Body of pancreas (tissue), 4 donors: ENCODE results near the gene CDV3.

Experiments used
- POLR2A ChIP-seq, 3 donors: fragments of 450-650 bp; IDR thresholded peaks; one replicate each; pipeline ENCODE4 v1.6.1; 2016; ENCODE audit warnings: antibody characterized with exemption in 3 of 3, mild to moderate bottlenecking in 2 of 3
- TF ChIP-seq, protein P1 (sequence below), 7 experiments: fragments of 450-650 bp in 4 of 7; fragments of 200-600 bp in 3 of 7; sonication (generic) in 3 of 7; IDR thresholded peaks; one replicate each; pipeline ENCODE4 v1.5.1; 2016 to 2019; ENCODE audit warnings: antibody characterized with exemption in 7 of 7

DNA sequence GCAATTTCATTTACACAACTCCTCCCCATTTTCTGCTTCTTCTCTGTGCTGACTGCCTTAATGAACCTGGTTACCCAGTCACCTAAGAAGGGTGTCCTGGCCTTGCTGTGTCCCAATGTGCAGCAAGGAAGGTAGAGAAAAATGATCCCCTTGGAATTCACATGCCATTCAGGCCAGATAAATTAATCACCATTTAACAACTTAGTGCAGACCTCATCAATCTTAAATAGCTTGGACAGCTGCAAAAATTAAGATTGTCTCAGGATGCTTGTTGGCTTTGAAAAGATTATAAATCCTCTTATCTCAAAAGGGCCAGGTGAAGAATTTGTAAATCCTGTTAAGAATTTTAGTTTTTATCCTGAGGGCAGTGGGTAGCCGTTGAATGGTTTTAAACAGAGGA lies 9.7 kb upstream of the CDV3 start:
- TF ChIP-seq, protein P1, sequence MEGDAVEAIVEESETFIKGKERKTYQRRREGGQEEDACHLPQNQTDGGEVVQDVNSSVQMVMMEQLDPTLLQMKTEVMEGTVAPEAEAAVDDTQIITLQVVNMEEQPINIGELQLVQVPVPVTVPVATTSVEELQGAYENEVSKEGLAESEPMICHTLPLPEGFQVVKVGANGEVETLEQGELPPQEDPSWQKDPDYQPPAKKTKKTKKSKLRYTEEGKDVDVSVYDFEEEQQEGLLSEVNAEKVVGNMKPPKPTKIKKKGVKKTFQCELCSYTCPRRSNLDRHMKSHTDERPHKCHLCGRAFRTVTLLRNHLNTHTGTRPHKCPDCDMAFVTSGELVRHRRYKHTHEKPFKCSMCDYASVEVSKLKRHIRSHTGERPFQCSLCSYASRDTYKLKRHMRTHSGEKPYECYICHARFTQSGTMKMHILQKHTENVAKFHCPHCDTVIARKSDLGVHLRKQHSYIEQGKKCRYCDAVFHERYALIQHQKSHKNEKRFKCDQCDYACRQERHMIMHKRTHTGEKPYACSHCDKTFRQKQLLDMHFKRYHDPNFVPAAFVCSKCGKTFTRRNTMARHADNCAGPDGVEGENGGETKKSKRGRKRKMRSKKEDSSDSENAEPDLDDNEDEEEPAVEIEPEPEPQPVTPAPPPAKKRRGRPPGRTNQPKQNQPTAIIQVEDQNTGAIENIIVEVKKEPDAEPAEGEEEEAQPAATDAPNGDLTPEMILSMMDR (IDR thresholded peaks at IDR 0.05), result no peak
- TF ChIP-seq POLR2A (IDR thresholded peaks at IDR 0.05), result no peak
